ENCODE measurements around the gene CRYBA2.

GRCh38 chr2:218992703-218993344 lies 398 bp downstream of the CRYBA2 start:
- TF ChIP-seq EZH2 (IDR thresholded peaks at IDR 0.05; ENCODE audit: insufficient read depth, poor library complexity, severe bottlenecking) (no peak), EZH2phosphoT487 (IDR thresholded peaks at IDR 0.05; ENCODE audit: insufficient read depth, low read depth) (no peak; the same call in 1 of the 2 replicates)
